Left ventricle myocardium inferior (tissue), 1 donor: ENCODE data around the gene SYVN1. TPM values are rescaled to one million over a fixed set of nuclear protein-coding genes. Genes with fewer than 3 reads are reported as not detected.
"Not testable (repeated sequence)": the region's sequence is repeated elsewhere in the genome, so short reads cannot be mapped to it uniquely, and the experiment has no call there.

Source experiments
- DNase-seq: peaks from one replicate; pipeline ENCODE4 v3.0.0-alpha.2; 2020
- H3K27ac ChIP-seq: fragments of 200-600 bp; replicated peaks from 2 replicates; pipeline ENCODE4 v1.8.0; 2021
- H3K27me3 ChIP-seq: fragments of 200-600 bp; 2 replicates; pipeline ENCODE4 v1.8.0; 2021; ENCODE audit warnings: low read depth
- H3K36me3 ChIP-seq: fragments of 200-600 bp; 2 replicates; pipeline ENCODE4 v1.8.0; 2021
- H3K4me1 ChIP-seq: fragments of 200-600 bp; 2 replicates; pipeline ENCODE4 v1.8.0; 2021
- H3K4me3 ChIP-seq: fragments of 200-600 bp; 2 replicates; pipeline ENCODE4 v1.8.0; 2021; ENCODE audit warnings: mild to moderate bottlenecking, moderate library complexity
- H3K9me3 ChIP-seq: fragments of 200-600 bp; replicated peaks from 2 replicates; pipeline ENCODE4 v1.8.0; 2021
- intact Hi-C: fragments of 100-400 bp; cut with micrococcal nuclease; formaldehyde crosslinking; loops from one replicate; pipeline ENCODE4 v1.11.0; 2022
- total RNA-seq: library from RNA; stranded (reverse); fragmentation: NEBNext Ultra II Directional; extraction: Animal tissue kit (Norgen Biotek cat#: 25700); gene quantifications from one replicate; pipeline ENCODE4 v1.2.1, GENCODE V29; 2021
- TF ChIP-seq, protein P1 (sequence below): fragments of 200-600 bp; IDR thresholded peaks from 2 replicates; pipeline ENCODE4 v1.8.0; 2021; ENCODE audit warnings: antibody characterized with exemption, mild to moderate bottlenecking, borderline replicate concordance
- donor health status: DM: no; HTN: yes; CAD: no; lungs with severe emphysema.

The SYVN1 gene
- total RNA-seq, 1 donor from 2014 or later: 25.6 TPM

DNA sequence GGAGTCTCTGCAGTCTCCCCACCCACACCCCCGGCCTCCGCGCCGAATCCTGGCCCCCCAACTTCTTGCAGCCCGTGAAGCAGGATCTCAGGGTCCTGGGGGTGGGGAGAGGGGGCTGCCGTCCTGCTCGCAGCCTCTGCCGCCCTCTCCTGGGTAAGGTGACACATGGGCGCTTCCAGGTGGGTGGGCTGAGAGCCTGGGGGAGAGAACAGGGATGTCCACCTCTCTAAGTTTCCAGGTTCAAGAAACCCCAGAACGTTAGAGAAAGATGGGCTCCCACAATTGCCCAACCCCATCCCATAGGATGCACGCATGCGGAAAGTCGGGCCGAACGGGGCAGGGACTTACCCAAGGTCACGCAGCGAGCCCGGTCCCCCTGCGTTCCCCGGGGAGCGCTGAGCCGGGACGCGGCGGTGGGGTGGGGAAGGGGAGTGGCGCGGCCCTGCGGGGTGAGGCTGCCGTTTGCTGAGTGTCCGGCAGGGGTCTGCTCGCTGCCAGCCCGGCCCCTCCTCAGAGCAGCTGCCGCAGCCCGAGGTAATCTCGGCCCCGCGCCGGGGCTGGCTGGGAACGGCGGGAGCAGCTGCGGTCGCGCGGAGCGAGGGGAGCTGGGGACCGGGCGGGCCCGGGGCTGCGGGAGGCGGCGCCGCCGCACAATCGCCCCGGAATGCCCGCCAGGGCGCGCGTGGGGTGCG, 46.7 kb upstream of the SYVN1 start:
- Histone ChIP-seq H3K27ac (peak overlapping the region; percentile 93), H3K27me3 (no peaks in the 10 kb centered on the region), H3K36me3 (peaks cover 6% of the 10 kb centered on the region), H3K4me3 (peak overlapping the region; percentile 96), H3K9me3 (no peaks in the 10 kb centered on the region), H3K4me1 (peaks cover 36% of the 10 kb centered on the region)
- intact Hi-C loops: no loop called here
- DNase-seq: peak; percentile 60
- TF ChIP-seq, protein P1, sequence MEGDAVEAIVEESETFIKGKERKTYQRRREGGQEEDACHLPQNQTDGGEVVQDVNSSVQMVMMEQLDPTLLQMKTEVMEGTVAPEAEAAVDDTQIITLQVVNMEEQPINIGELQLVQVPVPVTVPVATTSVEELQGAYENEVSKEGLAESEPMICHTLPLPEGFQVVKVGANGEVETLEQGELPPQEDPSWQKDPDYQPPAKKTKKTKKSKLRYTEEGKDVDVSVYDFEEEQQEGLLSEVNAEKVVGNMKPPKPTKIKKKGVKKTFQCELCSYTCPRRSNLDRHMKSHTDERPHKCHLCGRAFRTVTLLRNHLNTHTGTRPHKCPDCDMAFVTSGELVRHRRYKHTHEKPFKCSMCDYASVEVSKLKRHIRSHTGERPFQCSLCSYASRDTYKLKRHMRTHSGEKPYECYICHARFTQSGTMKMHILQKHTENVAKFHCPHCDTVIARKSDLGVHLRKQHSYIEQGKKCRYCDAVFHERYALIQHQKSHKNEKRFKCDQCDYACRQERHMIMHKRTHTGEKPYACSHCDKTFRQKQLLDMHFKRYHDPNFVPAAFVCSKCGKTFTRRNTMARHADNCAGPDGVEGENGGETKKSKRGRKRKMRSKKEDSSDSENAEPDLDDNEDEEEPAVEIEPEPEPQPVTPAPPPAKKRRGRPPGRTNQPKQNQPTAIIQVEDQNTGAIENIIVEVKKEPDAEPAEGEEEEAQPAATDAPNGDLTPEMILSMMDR: peak; percentile 65

DNA sequence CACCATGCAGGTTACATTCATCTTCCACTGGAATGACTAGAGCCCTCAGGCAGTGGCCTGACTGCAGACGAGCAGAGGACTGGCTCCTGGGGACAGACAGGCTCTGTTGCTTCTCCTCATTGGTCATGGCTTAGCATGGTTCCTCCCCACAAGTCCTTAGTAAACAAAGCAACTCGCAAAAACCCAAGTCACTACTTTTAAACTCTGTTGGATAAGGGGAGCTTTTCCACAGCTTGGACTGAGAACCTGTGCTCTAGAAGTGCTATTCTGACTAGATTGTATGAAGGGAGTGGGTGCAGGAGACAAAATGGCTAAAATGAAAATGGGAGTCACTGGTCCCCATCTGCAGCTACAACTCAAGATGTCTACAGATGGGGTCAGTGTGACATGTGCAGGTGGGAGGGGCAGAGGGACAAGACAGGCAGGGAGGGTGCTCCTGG, 40.3 kb upstream of the SYVN1 start:
- H3K27me3 ChIP-seq, H3K4me1 ChIP-seq, H3K27ac ChIP-seq, DNase-seq, H3K36me3 ChIP-seq, H3K4me3 ChIP-seq, intact Hi-C loops, H3K9me3 ChIP-seq: not testable (repeated sequence)

DNA sequence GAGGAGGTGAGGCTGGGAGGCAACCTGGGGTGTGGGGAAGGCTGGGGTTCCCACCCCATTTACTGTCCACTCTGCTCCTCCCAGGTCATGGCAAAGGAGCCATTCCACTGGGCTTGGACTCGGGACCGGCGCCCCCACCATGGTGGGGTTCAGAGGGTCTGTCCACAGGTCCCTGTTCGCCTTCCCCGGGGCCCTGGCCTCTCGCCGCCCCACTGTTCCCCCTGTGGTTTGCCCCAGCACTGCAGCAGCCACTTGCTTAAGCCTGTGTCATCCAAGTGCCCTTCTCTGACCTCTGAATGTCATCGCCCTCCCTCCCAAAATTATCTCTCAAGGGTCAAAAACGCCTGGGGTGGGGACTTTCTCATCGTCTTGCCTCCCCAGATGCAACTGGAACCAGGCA, 38.3 kb upstream of the SYVN1 start:
- intact Hi-C loops: no loop called here
- Histone ChIP-seq H3K4me1 (no peaks in the 10 kb centered on the region), H3K4me3 (no peak overlapping the region), H3K27me3 (no peaks in the 10 kb centered on the region), H3K9me3 (no peaks in the 10 kb centered on the region), H3K27ac (no peak overlapping the region), H3K36me3 (no peaks in the 10 kb centered on the region)
- TF ChIP-seq, protein P1: no peak
- no peak for DNase-seq

DNA sequence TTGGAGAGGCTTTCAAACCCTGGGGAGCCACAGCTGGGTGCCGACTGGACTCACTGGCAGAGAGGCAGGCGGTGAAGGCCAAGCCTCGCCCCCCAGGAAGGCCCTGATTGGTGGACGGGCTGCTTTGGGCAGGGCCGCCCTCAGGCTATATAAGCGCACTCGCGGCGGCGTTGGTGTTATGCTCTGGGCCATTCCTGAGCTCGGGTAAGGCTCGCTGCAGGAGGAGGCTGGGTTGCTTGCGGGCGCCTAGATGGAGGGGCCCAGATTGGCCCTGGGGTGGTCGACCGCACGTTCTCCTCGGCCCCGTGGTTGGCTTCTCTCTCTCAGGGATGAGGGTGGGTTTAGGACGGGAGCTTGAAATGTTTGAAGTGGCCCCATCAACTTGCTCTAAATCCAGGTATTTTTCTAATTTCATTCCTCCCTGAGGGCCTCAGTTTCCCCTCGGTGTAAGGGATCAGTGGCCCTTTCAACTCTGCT, 35.8 kb upstream of the SYVN1 start, which contains the start of gene SPDYC:
SPDYC (plus strand) TSS at position 176 of the 477 bp plus-strand sequence. CDS start 1,125 bp downstream, outside the sequence.
- TF ChIP-seq, protein P1: no peak
- Histone ChIP-seq H3K4me1 (no peaks in the 10 kb centered on the region), H3K27ac (no peak within 1 kb of the TSS), H3K36me3 (no peaks in the 10 kb centered on the region), H3K4me3 (no peak within 1 kb of the TSS), H3K27me3 (no peaks in the 10 kb centered on the region), H3K9me3 (no peaks in the 10 kb centered on the region)
- DNase-seq: no peak
- intact Hi-C loops: no loop called here

DNA sequence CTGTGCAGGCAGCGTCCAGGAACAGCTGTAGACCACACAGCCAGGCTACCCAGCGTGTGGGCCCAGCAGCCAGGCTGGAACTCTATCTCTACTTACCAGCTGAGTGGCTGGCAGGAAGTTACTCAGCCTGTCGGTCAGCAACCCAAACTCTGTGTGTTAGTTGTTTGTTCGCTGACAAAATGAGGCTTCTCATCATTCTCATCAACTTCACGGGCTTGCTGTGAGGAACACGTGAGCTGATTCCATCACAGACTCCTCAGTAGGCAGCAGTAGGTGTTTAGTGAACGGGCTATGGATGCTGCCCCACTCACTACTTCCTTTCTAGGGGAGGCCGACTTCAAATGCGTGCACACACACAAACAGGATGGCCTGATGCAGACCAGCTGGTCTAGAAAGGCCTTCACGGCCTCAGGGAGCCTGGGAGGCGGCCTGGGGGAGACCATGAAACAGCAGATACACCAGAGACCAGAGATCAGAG, 34.9 kb upstream of the SYVN1 start:
- no peaks in the 10 kb centered on the region for H3K36me3 ChIP-seq
- H3K27me3 ChIP-seq: no peaks in the 10 kb centered on the region
- TF ChIP-seq, protein P1: no peak
- intact Hi-C loops: no loop called here
- H3K9me3 ChIP-seq: no peaks in the 10 kb centered on the region
- no peak for DNase-seq
- H3K27ac ChIP-seq: no peak overlapping the region
- no peaks in the 10 kb centered on the region for H3K4me1 ChIP-seq
- no peak overlapping the region for H3K4me3 ChIP-seq

DNA sequence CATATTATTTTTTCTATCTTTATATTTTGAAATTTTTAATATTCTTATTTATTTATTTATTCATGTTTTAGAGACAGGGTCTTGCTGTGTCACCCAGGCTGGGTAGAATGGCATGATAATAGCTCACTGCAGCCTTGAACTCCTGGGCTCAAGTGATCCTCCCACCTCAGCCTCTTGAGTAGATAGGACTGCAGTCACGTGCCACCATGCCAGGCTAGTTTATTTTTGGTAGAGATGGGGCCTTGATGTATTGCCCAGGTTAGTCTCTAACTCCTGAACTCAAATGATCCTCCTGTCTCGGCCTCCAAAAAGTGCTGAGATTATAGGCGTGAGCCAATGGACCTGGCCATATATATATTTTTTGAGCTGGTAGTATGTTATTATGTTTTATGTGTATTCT, 33.3 kb upstream of the SYVN1 start:
- intact Hi-C loops: no loop called here
- Histone ChIP-seq H3K4me3 (no peak overlapping the region), H3K4me1 (no peaks in the 10 kb centered on the region), H3K27ac (no peak overlapping the region), H3K36me3 (no peaks in the 10 kb centered on the region), H3K27me3 (no peaks in the 10 kb centered on the region), H3K9me3 (no peaks in the 10 kb centered on the region)
- TF ChIP-seq, protein P1: no peak
- DNase-seq: no peak
